Fibroblast of lung (primary cell): ENCODE measurements around the gene TCERG1.

ENCODE experiments used
- CTCF ChIP-seq, 2 donors: IDR thresholded peaks in 1 of 2; conservative IDR thresholded peaks in 1 of 2; 1 replicate in 1 of 2; 2 replicates in 1 of 2; pipeline ENCODE4 v1.5.1; 2011 to 2012; ENCODE audit warnings: low read length in 2 of 2, control low read depth in 1 of 2, inconsistent platforms in 1 of 2, low read depth in 1 of 2, mild to moderate bottlenecking in 1 of 2
- EZH2 ChIP-seq: IDR thresholded peaks from 2 replicates; pipeline ENCODE4 v1.5.1; 2012; ENCODE audit warnings: low read length, control low read depth, mild to moderate bottlenecking; ENCODE audit errors: missing control alignments

DNA sequence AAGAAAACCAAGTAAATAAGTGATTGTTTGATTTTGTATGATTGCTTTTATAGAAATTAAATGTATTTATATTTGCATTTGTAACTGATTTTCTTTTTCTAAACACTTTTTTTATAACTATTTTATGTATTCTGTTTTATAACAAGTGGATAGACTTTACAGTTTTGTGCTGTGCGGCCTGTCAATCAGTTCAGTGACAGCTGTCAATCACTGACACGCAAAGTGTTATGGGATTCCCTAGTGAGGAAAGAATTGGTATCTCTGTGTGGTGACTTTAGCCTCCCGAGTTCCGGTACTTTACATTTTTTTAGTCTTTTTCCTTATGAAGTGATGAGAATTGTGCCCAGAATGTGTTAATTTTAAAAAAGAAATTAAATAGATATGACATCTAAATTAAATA, 52.5 kb downstream of the TCERG1 start:
- TF ChIP-seq CTCF (conservative IDR thresholded peaks at IDR 0.05 in 1 of 2, IDR thresholded peaks at IDR 0.05 in 1 of 2; ENCODE audit: low read depth in 1 of 2, low read length in 2 of 2) (no peak), EZH2 (no peak)
